OCI-LY3 (cell line): ENCODE measurements around the gene BASP1.

Experiments
- EZH2phosphoT487 ChIP-seq: fragments of 200-600 bp; shearing (Covaris generic); IDR thresholded peaks from 2 replicates; pipeline ENCODE4 v1.6.1; 2018; ENCODE audit warnings: antibody characterized with exemption, mixed run types, low read depth
- TF ChIP-seq, protein P1 (sequence below): fragments of 200-600, 300-600 bp; sonication (generic); IDR thresholded peaks from 2 replicates; pipeline ENCODE4 v1.5.1; 2014; ENCODE audit warnings: antibody characterized with exemption, low read length, low read depth

DNA sequence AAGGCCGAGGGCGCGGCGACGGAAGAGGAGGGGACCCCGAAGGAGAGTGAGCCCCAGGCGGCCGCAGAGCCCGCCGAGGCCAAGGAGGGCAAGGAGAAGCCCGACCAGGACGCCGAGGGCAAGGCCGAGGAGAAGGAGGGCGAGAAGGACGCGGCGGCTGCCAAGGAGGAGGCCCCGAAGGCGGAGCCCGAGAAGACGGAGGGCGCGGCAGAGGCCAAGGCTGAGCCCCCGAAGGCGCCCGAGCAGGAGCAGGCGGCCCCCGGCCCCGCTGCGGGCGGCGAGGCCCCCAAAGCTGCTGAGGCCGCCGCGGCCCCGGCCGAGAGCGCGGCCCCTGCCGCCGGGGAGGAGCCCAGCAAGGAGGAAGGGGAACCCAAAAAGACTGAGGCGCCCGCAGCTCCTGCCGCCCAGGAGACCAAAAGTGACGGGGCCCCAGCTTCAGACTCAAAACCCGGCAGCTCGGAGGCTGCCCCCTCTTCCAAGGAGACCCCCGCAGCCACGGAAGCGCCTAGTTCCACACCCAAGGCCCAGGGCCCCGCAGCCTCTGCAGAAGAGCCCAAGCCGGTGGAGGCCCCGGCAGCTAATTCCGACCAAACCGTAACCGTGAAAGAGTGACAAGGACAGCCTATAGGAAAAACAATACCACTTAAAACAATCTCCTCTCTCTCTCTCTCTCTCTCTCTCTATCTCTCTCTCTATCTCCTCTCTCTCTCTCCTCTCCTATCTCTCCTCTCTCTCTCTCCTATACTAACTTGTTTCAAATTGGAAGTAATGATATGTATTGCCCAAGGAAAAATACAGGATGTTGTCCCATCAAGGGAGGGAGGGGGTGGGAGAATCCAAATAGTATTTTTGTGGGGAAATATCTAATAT, 58.1 kb downstream of the BASP1 start:
- TF ChIP-seq, protein P1, sequence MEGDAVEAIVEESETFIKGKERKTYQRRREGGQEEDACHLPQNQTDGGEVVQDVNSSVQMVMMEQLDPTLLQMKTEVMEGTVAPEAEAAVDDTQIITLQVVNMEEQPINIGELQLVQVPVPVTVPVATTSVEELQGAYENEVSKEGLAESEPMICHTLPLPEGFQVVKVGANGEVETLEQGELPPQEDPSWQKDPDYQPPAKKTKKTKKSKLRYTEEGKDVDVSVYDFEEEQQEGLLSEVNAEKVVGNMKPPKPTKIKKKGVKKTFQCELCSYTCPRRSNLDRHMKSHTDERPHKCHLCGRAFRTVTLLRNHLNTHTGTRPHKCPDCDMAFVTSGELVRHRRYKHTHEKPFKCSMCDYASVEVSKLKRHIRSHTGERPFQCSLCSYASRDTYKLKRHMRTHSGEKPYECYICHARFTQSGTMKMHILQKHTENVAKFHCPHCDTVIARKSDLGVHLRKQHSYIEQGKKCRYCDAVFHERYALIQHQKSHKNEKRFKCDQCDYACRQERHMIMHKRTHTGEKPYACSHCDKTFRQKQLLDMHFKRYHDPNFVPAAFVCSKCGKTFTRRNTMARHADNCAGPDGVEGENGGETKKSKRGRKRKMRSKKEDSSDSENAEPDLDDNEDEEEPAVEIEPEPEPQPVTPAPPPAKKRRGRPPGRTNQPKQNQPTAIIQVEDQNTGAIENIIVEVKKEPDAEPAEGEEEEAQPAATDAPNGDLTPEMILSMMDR, result no peak
- TF ChIP-seq EZH2phosphoT487, result no peak
